Measurements from ENCODE around the gene TSC2.

Gene TSC2

GRCh38 chr16:2070576-2071453 is 23.0 kb downstream of the TSC2 start:
- no peak for DNase-seq (ENCODE audit: low read depth)
- no peak for TF ChIP-seq POLR2A (IDR thresholded peaks at IDR 0.05; ENCODE audit: extremely low read depth, insufficient read length)
- no peak for TF ChIP-seq MAX (IDR thresholded peaks at IDR 0.05; ENCODE audit: low read depth, low read length)
- no peak for TF ChIP-seq MYC (IDR thresholded peaks at IDR 0.05; ENCODE audit: low read depth, low read length)
- TF ChIP-seq, protein P1, sequence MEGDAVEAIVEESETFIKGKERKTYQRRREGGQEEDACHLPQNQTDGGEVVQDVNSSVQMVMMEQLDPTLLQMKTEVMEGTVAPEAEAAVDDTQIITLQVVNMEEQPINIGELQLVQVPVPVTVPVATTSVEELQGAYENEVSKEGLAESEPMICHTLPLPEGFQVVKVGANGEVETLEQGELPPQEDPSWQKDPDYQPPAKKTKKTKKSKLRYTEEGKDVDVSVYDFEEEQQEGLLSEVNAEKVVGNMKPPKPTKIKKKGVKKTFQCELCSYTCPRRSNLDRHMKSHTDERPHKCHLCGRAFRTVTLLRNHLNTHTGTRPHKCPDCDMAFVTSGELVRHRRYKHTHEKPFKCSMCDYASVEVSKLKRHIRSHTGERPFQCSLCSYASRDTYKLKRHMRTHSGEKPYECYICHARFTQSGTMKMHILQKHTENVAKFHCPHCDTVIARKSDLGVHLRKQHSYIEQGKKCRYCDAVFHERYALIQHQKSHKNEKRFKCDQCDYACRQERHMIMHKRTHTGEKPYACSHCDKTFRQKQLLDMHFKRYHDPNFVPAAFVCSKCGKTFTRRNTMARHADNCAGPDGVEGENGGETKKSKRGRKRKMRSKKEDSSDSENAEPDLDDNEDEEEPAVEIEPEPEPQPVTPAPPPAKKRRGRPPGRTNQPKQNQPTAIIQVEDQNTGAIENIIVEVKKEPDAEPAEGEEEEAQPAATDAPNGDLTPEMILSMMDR (IDR thresholded peaks at IDR 0.05; ENCODE audit: low read depth, low read length), result no peak
- H3K4me3 ChIP-seq (ENCODE audit: low read depth, low read length), result no peak overlapping the region

DNA sequence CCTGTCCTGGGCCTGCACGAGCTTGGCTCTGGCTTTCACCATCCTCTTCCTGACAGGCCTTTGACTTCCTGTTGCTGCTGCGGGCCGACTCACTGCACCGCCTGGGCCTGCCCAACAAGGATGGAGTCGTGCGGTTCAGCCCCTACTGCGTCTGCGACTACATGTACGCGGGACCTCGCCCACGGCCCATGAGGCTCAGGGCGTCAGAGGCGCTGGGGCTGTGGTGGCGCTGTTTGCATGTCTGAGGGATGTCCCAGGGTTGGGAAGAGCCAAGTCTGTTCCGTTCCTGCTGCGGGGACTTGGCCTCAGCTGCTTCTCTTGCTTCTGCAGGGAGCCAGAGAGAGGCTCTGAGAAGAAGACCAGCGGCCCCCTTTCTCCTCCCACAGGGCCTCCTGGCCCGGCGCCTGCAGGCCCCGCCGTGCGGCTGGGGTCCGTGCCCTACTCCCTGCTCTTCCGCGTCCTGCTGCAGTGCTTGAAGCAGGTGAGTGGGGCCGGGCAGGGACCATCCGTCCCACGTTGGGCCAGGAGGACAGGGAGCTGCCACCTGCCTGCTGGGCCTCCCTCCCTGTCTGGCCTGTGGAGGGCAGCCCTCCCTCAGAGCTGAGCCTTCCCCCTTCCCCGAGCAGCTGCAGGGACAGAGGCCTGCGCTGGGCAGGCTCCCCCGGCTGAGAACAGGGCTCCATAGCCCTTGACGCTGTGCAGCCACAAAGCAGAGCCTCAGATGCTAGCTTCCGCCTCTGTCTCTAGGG is 23.8 kb downstream of the TSC2 start:
- DNase-seq (ENCODE audit: low read depth), result no peak
- TF ChIP-seq MAX (IDR thresholded peaks at IDR 0.05; ENCODE audit: low read depth, low read length) (no peak), POLR2A (IDR thresholded peaks at IDR 0.05; ENCODE audit: extremely low read depth, insufficient read length) (no peak)
- TF ChIP-seq, protein P1 (IDR thresholded peaks at IDR 0.05; ENCODE audit: low read depth, low read length), result no peak
- no peak overlapping the region for H3K4me3 ChIP-seq (ENCODE audit: low read depth, low read length)

- TF ChIP-seq MAX (IDR thresholded peaks at IDR 0.05; ENCODE audit: low read depth, low read length), result no peak
- no peak for DNase-seq (ENCODE audit: low read depth)
- no peak overlapping the region for H3K4me3 ChIP-seq (ENCODE audit: low read depth, low read length)
Measured at GRCh38 chr16:2072926-2073325, 25.1 kb downstream of the TSC2 start.

- no peak overlapping the region for H3K4me3 ChIP-seq (ENCODE audit: low read depth, low read length)
- TF ChIP-seq POLR2A (IDR thresholded peaks at IDR 0.05; ENCODE audit: extremely low read depth, insufficient read length) (no peak), MYC (IDR thresholded peaks at IDR 0.05; ENCODE audit: low read depth, low read length) (no peak), MAX (IDR thresholded peaks at IDR 0.05; ENCODE audit: low read depth, low read length) (no peak)
- TF ChIP-seq, protein P1 (IDR thresholded peaks at IDR 0.05; ENCODE audit: low read depth, low read length), result no peak
- DNase-seq (ENCODE audit: low read depth), result no peak
Measured at GRCh38 chr16:2074071-2074470, 26.3 kb downstream of the TSC2 start.

GRCh38 chr16:2075631-2076030 is 27.8 kb downstream of the TSC2 start:
- TF ChIP-seq POLR2A (IDR thresholded peaks at IDR 0.05; ENCODE audit: extremely low read depth, insufficient read length), result no peak
- TF ChIP-seq MAX (IDR thresholded peaks at IDR 0.05; ENCODE audit: low read depth, low read length), result no peak
- TF ChIP-seq, protein P1 (IDR thresholded peaks at IDR 0.05; ENCODE audit: low read depth, low read length), result no peak
- TF ChIP-seq MYC (IDR thresholded peaks at IDR 0.05; ENCODE audit: low read depth, low read length), result no peak
- DNase-seq (ENCODE audit: low read depth), result no peak
- H3K4me3 ChIP-seq (ENCODE audit: low read depth, low read length), result no peak overlapping the region
